ENCODE results near the gene FGF1.

FGF1 gene

DNA sequence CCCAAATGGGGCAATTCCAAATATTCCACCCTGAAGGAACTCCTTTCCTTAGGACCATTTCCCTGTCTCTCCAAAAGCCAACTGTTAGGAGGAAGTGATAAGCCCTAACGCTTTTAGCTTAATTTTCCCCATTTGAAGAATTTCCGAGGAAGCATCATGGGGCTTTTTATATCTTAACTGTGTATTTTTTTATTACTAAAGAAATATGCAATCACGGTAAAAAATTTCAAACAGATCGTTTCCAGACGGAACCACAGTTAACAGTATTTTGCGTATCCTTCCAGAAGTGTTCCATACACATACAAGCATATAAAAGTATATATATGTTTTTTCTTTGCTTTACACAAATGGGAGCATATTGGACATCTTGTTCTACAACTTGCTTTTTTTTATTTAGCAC lies 133.8 kb downstream of the FGF1 start:
- Histone ChIP-seq H3K9me3 (ENCODE audit: control insufficient read depth, low read depth, low read length) (no peaks in the 10 kb centered on the region), H3K27ac (ENCODE audit: low read length) (no peak overlapping the region), H3K36me3 (ENCODE audit: control insufficient read depth, low read depth, low read length) (no peaks in the 10 kb centered on the region), H3K4me1 (ENCODE audit: control insufficient read depth, low read depth, low read length) (peaks cover 20% of the 10 kb centered on the region), H3K4me3 (ENCODE audit: low read length) (peak overlapping the region; percentile 36), H3K9ac (ENCODE audit: low read length) (no peak overlapping the region), H3K27me3 (ENCODE audit: control insufficient read depth, insufficient read depth, low read length) (no peaks in the 10 kb centered on the region)

DNA sequence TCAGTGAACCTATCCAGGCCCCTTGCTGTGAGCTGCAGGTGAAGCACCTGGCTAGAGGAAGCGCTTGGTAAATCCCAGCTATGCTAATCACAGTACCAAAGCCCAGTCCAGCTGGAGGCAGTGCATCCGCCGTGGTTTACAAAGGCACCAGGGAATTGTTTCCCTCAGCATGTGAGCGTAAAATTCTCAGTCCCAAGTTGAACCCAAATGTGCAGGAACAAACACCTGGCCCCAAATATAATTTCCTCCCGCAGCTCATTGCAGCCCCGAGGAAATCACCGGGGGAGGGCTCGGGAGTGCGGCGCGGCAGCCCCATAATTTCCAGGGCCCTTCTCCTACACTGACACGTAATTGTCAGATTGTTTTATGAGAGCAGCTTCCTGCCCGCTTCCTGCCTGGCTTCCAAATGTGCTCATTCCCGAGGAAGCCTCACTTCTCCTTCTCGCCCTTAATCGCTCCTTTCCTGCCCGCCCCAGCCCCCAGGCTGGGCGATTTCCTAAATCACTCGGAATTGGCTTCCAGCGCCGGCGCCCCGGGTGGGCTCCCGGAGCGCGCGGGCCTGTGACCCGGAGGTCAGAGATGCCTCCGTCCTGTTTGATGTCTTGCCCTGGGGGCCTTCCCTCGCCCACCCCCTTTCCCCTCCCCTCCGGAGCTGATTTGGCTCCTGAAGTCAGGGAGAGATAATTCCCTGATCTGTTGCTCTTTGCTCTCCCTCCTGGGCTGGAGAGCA lies 134.4 kb downstream of the FGF1 start:
- Histone ChIP-seq H3K27me3 (ENCODE audit: control insufficient read depth, insufficient read depth, low read length) (no peaks in the 10 kb centered on the region), H3K4me3 (ENCODE audit: low read length) (peak overlapping the region; percentile 36), H3K27ac (ENCODE audit: low read length) (no peak overlapping the region), H3K36me3 (ENCODE audit: control insufficient read depth, low read depth, low read length) (no peaks in the 10 kb centered on the region), H3K9me3 (ENCODE audit: control insufficient read depth, low read depth, low read length) (no peaks in the 10 kb centered on the region), H3K4me1 (ENCODE audit: control insufficient read depth, low read depth, low read length) (peaks cover 20% of the 10 kb centered on the region), H3K9ac (ENCODE audit: low read length) (no peak overlapping the region)

DNA sequence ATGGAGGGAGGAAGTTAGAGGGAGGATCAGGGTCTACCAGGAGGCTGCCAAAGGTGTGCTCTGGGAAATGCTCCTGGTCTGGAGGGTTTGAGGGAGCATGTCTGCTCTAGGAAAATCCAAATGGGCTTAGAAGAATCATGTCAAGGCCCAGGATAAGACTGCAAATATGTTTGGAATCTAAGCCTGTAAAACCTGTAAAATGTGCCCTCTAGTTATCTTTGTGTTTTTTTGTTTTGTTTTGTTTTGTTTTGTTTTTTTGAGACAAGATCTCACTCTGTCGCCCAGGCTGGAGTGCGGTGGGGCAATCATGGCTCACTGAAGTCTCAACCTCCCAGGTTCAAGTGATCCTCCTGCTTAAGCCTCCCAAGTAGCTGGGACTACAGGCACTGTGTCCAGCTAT lies 135.4 kb downstream of the FGF1 start:
- Histone ChIP-seq H3K27me3 (ENCODE audit: control insufficient read depth, insufficient read depth, low read length) (no peaks in the 10 kb centered on the region), H3K9ac (ENCODE audit: low read length) (no peak overlapping the region), H3K9me3 (ENCODE audit: control insufficient read depth, low read depth, low read length) (no peaks in the 10 kb centered on the region), H3K27ac (ENCODE audit: low read length) (no peak overlapping the region), H3K4me3 (ENCODE audit: low read length) (no peak overlapping the region), H3K4me1 (ENCODE audit: control insufficient read depth, low read depth, low read length) (peaks cover 20% of the 10 kb centered on the region), H3K36me3 (ENCODE audit: control insufficient read depth, low read depth, low read length) (no peaks in the 10 kb centered on the region)

DNA sequence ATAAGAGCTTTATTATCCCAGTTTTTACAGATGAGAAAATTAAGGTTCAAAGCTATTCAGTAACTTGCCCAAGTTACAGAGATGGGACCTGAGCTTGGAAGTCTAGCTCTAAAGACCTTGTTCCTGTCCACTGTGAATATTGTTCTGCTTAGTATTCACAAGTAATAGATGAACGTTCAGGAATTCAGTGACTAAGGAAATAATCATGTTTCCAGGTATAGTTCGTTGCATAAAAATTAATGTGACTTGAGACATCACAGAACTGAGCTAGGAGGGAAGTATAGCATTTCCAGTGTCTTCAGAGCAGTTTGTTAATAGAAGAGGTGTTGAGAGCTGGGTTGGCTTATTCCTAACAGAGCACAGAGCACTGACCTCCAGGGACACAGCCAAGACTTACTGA lies 136.1 kb downstream of the FGF1 start:
- H3K4me3 ChIP-seq (ENCODE audit: low read length) = no peak overlapping the region
- H3K9me3 ChIP-seq (ENCODE audit: control insufficient read depth, low read depth, low read length) = no peaks in the 10 kb centered on the region
- no peaks in the 10 kb centered on the region for H3K27me3 ChIP-seq (ENCODE audit: control insufficient read depth, insufficient read depth, low read length)
- H3K4me1 ChIP-seq (ENCODE audit: control insufficient read depth, low read depth, low read length) = peaks cover 20% of the 10 kb centered on the region
- H3K36me3 ChIP-seq (ENCODE audit: control insufficient read depth, low read depth, low read length) = no peaks in the 10 kb centered on the region
- no peak overlapping the region for H3K9ac ChIP-seq (ENCODE audit: low read length)
- H3K27ac ChIP-seq (ENCODE audit: low read length) = no peak overlapping the region

DNA sequence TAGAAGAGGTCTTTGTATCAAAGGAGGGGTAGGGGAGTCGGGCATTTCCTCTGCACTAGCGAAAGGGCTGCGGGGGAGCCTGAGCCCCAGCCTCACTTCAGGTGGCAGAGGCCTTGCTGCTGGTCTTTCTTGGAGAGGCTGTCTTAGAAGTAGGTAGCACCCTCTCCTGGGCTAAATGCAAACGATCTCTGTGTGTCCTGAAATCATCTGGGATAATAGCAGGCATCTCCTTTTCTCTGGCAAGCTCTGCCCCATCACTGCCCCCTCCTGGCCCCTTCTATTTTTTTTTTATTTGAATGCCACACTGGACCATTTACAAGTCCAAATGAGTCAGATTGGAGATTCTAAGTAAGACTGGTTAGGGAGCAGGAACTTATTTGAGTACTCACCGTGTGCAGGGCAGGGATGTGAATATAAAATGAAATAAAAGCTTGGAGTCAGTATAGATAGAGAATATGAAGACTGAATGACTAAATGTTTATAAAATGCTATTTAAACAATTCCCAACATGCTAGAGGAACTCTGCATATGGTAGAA lies 137.1 kb downstream of the FGF1 start:
- no peaks in the 10 kb centered on the region for H3K9me3 ChIP-seq (ENCODE audit: control insufficient read depth, low read depth, low read length)
- H3K4me1 ChIP-seq (ENCODE audit: control insufficient read depth, low read depth, low read length) = peaks cover 20% of the 10 kb centered on the region
- no peak overlapping the region for H3K9ac ChIP-seq (ENCODE audit: low read length)
- H3K27me3 ChIP-seq (ENCODE audit: control insufficient read depth, insufficient read depth, low read length) = no peaks in the 10 kb centered on the region
- H3K4me3 ChIP-seq (ENCODE audit: low read length) = no peak overlapping the region
- no peaks in the 10 kb centered on the region for H3K36me3 ChIP-seq (ENCODE audit: control insufficient read depth, low read depth, low read length)
- no peak overlapping the region for H3K27ac ChIP-seq (ENCODE audit: low read length)

DNA sequence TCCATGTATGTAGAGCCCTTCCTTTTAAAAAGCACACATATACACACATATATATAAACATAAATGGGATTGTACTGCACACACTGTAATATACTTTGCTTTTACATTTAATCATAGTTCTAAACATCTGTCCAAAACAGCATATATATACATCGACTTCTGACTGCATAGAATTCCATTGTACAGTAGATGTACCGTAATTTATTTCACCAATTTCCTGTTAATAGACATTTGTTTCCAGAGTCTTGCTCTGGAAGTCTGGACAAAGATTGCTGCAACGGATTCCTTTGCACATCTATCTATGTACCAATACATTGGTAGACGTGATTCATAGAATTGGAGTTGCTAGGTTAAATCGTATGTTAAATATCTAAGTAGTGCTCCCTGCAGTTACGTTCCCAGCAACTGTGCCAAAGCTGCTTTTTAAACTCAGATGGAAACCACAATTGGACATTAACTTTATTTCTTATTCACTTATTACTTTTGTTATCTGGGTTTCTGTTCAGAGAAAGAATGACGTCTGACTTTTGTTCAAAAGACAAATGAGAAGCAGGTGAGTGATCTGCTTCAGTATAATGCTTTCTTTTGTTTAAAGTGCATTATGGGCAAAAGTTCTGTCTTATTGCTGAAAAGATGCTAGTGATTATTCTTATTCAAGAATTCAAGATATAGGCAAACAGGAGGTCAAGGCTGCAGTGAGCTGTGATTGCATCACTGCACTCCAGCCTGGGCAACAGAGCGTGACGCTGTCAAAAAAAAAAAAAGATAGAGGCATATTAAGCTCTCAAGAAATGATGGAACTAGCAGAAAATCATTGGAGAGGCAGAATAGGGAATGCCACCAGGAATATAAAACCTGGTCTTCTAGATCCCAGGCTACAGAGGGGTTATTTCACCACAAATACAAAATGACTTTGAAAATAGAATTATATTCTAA lies 138.2 kb downstream of the FGF1 start:
- no peaks in the 10 kb centered on the region for H3K9me3 ChIP-seq (ENCODE audit: control insufficient read depth, low read depth, low read length)
- H3K4me3 ChIP-seq (ENCODE audit: low read length) = no peak overlapping the region
- H3K36me3 ChIP-seq (ENCODE audit: control insufficient read depth, low read depth, low read length) = no peaks in the 10 kb centered on the region
- H3K27me3 ChIP-seq (ENCODE audit: control insufficient read depth, insufficient read depth, low read length) = no peaks in the 10 kb centered on the region
- no peak overlapping the region for H3K9ac ChIP-seq (ENCODE audit: low read length)
- H3K27ac ChIP-seq (ENCODE audit: low read length) = no peak overlapping the region
- H3K4me1 ChIP-seq (ENCODE audit: control insufficient read depth, low read depth, low read length) = peaks cover 20% of the 10 kb centered on the region

DNA sequence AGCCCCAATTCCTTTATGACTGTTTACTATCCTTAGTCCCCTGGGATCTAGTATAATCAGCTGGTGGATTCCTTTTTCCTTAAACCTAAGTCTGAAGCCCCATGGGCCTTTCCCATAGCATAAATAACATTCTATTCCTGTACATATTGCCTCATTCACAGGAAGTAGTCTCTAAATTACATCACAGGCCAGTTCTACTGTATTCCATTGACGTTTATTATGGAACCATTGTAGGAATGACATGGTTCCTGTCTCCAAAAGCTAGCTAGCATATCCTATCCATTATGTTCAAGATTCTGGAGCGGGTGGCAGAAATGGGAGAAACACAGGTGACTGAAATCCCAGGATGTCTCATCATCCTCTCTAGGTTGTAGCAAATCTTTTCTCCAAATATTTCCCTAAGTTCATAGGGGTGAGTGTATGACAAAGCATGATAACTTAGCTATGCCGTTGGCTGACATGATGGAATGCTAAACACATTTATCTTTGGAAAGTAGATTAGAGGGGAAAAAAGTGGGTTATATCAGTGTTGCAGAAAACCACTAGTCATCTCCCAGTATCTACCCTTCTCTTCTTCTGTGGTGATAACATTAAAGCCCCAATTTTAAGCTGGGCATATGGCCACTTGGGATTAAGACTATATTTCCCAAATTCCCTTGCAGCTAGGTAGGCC lies 140.1 kb downstream of the FGF1 start:
- Histone ChIP-seq H3K36me3 (ENCODE audit: control insufficient read depth, low read depth, low read length) (no peaks in the 10 kb centered on the region), H3K4me3 (ENCODE audit: low read length) (no peak overlapping the region), H3K27ac (ENCODE audit: low read length) (no peak overlapping the region), H3K9me3 (ENCODE audit: control insufficient read depth, low read depth, low read length) (no peaks in the 10 kb centered on the region), H3K27me3 (ENCODE audit: control insufficient read depth, insufficient read depth, low read length) (no peaks in the 10 kb centered on the region), H3K9ac (ENCODE audit: low read length) (no peak overlapping the region), H3K4me1 (ENCODE audit: control insufficient read depth, low read depth, low read length) (peaks cover 5% of the 10 kb centered on the region)

DNA sequence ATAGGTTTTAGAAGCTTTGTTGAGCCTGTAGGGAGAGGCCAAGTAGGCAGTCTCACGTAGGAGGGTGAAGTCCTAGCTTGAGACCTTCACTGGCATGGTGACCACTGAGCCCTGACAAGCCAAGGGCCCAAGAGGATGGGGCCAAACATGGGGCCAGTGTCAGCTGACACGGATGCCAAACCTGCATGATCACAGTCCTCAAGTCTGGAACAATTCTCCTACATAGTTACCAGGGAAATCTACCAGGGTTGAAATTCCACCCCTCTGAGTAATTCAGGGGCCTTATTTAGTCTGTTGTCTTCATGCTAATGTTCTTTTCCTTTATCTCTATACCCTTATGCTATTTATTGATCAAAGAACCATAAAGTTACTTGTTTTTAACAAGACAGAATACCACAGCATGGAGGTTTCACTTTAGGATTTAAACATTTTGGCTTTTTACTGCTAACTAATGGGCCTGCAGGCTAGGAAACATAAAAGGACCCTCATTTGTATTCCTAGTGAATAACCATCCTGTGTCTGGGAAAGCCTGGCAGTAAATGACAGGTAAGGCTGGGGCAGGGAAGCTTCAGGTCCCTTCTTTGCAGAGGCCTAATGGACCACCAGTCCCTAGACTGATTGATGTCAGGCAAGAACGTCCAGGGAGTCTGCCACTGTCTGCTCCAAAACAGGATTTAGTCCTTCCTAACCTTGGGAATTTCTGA lies 140.8 kb downstream of the FGF1 start:
- H3K27me3 ChIP-seq (ENCODE audit: control insufficient read depth, insufficient read depth, low read length) = no peaks in the 10 kb centered on the region
- H3K27ac ChIP-seq (ENCODE audit: low read length) = no peak overlapping the region
- peaks cover 12% of the 10 kb centered on the region for H3K4me1 ChIP-seq (ENCODE audit: control insufficient read depth, low read depth, low read length)
- no peaks in the 10 kb centered on the region for H3K9me3 ChIP-seq (ENCODE audit: control insufficient read depth, low read depth, low read length)
- no peak overlapping the region for H3K9ac ChIP-seq (ENCODE audit: low read length)
- no peak overlapping the region for H3K4me3 ChIP-seq (ENCODE audit: low read length)
- H3K36me3 ChIP-seq (ENCODE audit: control insufficient read depth, low read depth, low read length) = no peaks in the 10 kb centered on the region

DNA sequence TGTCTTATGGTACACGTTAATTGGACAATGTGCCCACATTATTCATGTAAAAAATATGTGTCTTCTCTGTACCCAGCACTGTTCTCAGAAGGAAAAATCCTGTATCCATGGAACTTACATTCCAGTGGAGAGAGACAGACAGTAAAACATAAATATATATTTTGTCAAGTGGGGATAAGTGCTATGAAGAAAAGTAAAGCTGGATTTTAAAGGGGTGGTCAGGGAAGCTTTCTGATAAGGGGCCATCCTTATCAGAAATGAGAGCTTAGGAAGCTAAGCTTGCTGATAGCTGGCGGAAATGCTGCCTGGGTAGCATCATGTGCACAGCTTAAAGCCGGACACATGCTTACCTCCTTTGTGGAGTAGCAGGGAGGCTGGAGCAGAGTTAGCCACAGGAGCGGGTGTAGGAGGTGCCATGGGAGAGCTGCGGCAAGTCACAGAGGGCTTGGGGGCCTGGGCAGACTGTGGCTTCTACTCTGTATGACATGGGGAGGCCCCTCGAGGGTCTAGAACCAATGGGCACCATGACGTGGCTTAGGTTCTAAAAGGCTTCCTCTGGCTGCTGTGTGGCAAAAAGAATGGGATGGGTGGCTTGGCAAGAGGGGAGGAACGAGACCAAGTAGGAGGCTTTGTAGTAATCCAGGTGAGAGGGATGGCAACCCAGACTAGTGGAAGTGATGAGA lies 141.7 kb downstream of the FGF1 start:
- peaks cover 16% of the 10 kb centered on the region for H3K4me1 ChIP-seq (ENCODE audit: control insufficient read depth, low read depth, low read length)
- H3K36me3 ChIP-seq (ENCODE audit: control insufficient read depth, low read depth, low read length) = no peaks in the 10 kb centered on the region
- no peak overlapping the region for H3K9ac ChIP-seq (ENCODE audit: low read length)
- H3K4me3 ChIP-seq (ENCODE audit: low read length) = no peak overlapping the region
- H3K27me3 ChIP-seq (ENCODE audit: control insufficient read depth, insufficient read depth, low read length) = no peaks in the 10 kb centered on the region
- no peak overlapping the region for H3K27ac ChIP-seq (ENCODE audit: low read length)
- H3K9me3 ChIP-seq (ENCODE audit: control insufficient read depth, low read depth, low read length) = no peaks in the 10 kb centered on the region

DNA sequence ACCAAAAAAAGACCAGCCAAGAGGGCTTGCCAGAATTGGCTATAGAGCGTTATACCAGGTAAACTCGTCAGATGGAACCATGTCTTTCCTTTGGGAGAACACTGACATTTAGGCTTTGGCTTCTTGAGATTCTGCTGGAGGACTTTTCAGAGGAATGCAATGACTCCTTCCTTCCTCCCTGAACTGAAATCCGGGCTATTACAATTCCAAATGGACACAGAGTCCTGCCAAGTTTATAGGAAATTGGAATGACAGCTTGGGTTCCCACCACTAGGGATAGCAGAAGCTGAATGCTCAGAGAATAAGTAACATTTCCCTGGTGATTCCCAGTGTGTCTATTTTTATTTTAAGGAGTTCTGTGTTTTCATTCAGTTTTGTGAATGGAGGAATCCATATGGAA lies 143.0 kb downstream of the FGF1 start:
- Histone ChIP-seq H3K9me3 (ENCODE audit: control insufficient read depth, low read depth, low read length) (no peaks in the 10 kb centered on the region), H3K36me3 (ENCODE audit: control insufficient read depth, low read depth, low read length) (no peaks in the 10 kb centered on the region), H3K4me3 (ENCODE audit: low read length) (no peak overlapping the region), H3K27ac (ENCODE audit: low read length) (no peak overlapping the region), H3K9ac (ENCODE audit: low read length) (no peak overlapping the region), H3K27me3 (ENCODE audit: control insufficient read depth, insufficient read depth, low read length) (no peaks in the 10 kb centered on the region), H3K4me1 (ENCODE audit: control insufficient read depth, low read depth, low read length) (peaks cover 12% of the 10 kb centered on the region)

All from iPS-18a (cell line).